22Rv1 (cell line): ENCODE measurements around the gene DIP2B.

Experiments used
- CTCF ChIP-seq: fragments of 450-650 bp; IDR thresholded peaks from 2 replicates; pipeline ENCODE4 v1.5.1; 2017; ENCODE audit warnings: mild to moderate bottlenecking
- ZFX ChIP-seq: fragments of 450-650 bp; IDR thresholded peaks from 2 replicates; pipeline ENCODE4 v1.6.1; 2017; ENCODE audit warnings: antibody characterized with exemption, borderline replicate concordance

- TF ChIP-seq CTCF = no peak
- no peak for TF ChIP-seq ZFX
These were observed 27.4 kb upstream of the DIP2B start for GRCh38 chr12:50477241-50477832.
